GM12864 (cell line): ENCODE data around the gene NEURL1B.

Experiments
- DNase-seq: peaks from one replicate; pipeline ENCODE4 v3.0.0-alpha.2; 2011; ENCODE audit warnings: low read depth
- H3K4me3 ChIP-seq: 2 replicates; pipeline ENCODE4 v1.5.1; 2011; ENCODE audit warnings: mild to moderate bottlenecking, low read depth, low read length, control low read depth
- TF ChIP-seq, protein P1 (sequence below): IDR thresholded peaks from 2 replicates; pipeline ENCODE4 v1.5.1; 2011; ENCODE audit warnings: low read depth, mild to moderate bottlenecking, moderate library complexity, low read length, control low read depth, inconsistent platforms; ENCODE audit errors: missing control alignments

The NEURL1B gene

DNA sequence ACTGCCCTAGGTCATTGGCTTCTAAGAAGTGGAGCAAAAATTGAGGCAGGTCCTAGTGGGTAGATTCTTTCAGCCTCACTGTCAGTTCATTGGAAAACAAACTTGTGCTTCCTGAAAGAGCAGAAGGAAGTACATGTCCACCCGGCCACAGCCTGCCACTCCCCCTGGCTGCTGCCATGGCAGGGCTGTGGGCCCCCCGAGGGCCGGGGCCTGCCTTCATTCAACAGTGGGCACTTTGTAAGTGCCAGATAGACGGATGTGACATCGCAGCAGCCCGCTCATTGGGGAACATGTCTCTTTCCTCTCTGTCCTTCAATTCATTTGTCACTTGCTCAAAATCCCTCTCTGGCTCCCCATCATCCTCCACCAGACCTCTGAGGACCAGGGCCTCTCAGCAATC lies 20.6 kb upstream of the NEURL1B start:
- TF ChIP-seq, protein P1, sequence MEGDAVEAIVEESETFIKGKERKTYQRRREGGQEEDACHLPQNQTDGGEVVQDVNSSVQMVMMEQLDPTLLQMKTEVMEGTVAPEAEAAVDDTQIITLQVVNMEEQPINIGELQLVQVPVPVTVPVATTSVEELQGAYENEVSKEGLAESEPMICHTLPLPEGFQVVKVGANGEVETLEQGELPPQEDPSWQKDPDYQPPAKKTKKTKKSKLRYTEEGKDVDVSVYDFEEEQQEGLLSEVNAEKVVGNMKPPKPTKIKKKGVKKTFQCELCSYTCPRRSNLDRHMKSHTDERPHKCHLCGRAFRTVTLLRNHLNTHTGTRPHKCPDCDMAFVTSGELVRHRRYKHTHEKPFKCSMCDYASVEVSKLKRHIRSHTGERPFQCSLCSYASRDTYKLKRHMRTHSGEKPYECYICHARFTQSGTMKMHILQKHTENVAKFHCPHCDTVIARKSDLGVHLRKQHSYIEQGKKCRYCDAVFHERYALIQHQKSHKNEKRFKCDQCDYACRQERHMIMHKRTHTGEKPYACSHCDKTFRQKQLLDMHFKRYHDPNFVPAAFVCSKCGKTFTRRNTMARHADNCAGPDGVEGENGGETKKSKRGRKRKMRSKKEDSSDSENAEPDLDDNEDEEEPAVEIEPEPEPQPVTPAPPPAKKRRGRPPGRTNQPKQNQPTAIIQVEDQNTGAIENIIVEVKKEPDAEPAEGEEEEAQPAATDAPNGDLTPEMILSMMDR, result no peak
- no peak overlapping the region for H3K4me3 ChIP-seq
- DNase-seq, result no peak

DNA sequence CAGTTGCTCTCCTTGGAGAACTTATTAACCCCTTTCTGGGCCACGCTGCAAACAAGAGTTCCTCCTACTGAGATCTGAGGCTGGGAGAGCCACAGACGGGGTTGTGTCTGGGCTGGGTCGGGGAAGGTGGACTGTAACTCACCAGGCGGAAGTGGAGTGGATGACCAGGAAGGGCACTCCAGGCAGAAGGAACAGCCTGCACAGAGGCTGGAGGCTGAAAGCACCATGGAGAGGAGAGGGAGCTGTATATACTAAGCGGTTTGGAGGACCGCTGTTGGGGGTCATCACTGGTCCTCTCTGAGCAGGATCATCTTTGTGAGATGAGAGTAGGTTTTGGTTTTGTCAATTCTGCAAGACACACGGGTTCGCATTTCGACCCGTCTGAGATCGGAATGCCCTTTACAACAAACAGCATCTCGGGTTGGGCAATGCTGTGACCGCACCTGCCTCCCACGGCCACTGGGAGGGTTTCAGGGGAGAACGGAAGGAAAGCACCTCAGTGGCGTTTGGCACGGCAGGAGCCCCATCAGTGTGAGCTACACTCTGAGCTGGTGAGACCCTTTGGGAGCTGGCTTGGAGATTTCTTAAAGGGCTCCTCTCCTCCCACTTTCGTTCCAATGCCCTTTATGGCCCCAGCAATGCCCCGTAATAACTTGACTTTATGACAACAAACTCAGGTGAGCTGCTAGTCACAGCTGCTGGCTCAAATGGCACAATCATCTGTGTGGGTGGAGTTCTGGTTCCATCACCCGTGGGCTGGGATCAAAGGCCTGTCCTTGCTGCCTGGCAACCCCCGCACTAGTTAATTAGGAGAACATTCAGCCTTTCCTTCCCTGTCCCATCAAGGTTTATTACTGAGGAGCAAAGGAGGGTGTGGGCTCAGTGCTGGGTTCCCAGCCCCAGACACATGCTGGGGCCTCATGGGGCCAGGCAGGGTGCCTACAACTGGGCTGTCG lies 18.7 kb upstream of the NEURL1B start:
- TF ChIP-seq, protein P1, result no peak
- DNase-seq, result no peak
- H3K4me3 ChIP-seq, result no peak overlapping the region

DNA sequence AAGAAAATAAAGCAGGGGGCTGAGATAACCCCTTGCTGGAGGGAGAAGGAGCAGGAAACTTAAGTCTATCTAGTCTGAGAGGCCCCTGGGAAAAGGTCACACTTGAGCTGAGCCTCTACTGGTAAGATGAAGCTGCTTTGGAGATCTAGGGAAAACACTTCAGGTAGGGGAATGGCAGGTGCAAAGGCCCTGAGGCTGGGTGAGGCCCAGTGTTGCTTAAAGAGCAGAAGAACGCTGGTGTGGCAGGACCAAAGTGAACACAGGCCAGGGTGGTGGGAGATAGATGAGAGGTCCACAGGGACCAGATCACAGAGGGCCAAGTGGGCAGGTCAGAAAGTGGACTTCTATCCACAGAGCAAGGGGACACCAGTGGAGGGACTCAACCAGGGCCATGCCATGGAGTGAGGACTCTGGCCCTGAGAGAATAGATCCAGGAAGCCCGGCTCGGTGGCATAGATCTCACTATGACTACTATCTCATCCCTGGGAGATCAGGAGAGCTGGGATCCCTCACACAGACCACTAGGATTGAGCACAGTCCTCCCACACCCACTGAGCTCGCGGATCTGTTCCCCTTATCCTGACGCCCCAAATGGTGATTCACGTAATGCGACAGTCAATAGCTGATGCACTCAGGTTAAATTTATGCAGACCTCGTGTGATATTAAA lies 17.6 kb upstream of the NEURL1B start:
- H3K4me3 ChIP-seq, result no peak overlapping the region
- DNase-seq, result no peak
- TF ChIP-seq, protein P1, result no peak

DNA sequence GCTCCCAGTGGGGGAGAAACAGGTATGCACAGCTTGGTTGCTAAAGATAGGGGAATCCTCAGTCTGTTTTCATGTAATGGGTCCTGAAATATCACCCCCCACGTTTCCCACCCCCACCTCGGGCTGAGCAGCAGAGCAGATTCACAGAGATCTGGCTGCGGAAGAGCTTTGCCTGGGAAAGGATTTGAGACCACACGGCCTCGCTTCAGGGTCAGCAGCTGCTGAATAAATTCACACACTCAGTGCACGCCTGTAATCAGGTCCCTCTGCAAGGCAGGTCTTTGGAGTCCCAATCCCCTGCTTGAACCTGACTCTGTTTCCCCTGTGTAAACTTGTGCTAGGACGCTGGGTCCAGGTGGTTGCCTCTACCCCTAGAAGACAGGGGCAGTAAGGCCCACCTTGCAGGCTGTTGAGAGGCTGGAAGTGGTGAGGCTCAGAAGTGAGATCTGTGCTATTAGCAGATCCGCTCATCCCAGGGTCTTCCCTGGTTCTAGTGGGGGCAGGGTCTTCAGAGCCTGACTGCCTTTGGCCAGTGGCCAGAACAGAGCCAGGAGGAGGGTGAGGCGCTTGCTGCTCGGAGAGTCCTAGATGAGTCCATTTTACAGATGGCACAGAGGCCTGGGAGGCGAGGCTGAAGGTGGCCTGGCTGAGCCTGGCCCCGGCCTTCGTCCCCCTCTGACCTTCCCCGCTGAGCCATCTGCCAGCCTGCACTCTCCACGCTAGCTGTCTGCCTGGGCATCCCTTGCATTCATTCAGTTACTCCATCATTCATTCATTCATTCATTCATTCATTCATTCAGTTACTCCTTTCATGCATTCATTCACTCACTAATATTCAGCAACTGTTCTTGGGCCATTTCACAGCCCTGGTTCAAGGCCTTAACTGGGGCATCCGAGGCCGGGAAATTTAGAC lies 16.7 kb upstream of the NEURL1B start:
- DNase-seq, result no peak
- no peak overlapping the region for H3K4me3 ChIP-seq
- TF ChIP-seq, protein P1, result no peak

DNA sequence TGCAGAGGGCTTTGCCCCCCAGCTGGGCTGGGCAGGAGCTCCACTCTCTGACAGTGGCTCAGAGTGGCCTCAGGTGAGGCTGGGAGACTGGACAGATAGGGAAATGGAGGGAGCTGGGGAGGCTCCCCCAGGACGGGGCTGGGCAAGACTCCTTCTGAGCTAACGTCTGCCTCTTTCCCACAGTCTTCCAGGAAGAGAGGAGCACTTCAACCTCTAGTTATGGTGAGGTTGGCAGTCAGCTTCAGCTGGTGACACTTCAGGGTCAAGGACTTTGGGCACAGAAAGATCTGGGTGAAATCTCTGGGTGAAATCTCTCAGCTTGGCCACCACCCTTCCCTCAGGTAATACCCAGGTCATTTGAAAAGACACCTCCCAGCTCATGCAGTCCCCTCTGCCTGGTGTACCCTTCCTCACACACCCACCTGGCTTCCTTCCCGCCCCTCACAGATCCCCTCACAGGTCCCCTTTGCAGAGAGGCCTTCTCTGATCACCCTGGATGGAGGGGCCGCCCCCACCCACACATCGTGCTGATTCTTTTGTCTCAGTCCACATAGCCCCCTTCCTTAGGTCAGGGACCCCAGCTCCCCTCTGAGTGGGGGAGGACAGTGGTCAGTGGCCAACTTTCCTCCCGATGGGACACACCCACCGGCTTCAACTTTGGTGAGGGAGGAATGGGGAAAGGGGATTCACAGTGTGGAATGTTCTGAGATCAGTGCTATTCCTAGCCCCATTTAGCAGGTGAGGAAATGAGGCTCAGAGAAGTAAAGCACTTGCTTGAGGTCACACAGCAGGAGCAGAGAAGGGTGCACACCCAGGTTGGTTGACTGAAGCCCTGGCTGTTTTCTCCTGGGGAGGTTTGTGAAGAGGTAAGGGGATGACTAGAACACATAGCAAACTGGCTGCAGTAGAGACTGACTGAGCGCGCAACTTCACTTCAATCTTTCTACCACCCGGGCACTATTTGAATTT lies 15.8 kb upstream of the NEURL1B start:
- H3K4me3 ChIP-seq, result no peak overlapping the region
- no peak for DNase-seq
- TF ChIP-seq, protein P1, result no peak
